ENCODE measurements around the gene TTN.

Gene TTN

DNA sequence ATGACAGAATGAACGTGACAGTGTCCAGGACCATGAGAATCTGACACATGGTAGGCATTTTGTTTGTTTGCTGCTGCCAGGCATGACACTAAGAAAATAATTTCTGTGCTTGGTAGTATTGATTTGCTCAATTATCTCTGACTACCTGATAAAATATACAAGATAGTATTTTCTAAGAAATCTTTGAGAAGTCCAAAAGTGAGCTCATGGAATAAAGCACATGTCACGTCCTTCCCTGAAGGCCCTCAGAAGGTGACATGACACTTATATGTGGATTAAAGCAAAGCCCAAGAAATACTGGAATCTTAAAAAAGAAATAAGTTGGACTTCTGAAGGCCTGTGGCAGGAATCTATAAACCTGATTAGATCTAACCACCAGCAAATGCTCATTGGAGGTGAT, 3.8 kb upstream of the TTN start:
- no peak for DNase-seq

DNA sequence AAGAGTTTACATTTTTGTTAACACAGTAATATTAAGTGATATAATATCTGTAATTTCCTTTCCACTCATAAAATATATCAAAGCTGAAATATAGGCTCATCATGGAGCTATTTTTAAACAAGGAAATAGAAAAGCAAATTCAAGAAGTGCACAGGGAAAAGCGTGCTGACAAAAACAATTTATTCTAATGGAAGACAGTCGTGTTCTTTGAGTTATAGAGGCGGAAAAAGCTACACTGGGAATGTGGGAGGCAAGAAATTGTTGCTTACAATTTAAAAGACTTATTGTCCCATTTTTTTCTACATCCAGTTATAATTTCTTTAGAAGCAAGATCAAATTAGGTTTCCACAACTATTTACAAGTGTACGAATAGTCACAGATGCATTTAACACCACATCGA, 3.2 kb upstream of the TTN start:
- DNase-seq: no peak

DNA sequence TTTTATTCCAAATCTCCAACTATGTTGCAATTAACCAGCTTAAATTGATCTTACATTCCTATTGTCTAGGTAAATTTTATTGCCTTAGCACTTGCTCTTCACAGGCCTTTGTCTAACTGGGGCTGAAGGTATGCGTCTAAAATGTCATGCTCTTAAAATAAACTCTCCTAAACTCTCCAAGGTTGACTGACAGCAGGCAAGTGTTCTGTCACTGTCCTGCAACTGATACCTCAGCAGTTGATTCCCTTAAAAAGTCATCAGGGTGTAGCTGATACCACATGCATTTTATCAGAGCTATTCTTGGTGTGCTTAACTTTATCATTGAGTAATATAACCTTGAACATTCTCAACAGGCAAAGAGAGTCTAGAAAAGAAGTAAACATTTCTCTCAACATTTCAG, 680 bp downstream of the TTN start:
- DNase-seq: no peak

DNA sequence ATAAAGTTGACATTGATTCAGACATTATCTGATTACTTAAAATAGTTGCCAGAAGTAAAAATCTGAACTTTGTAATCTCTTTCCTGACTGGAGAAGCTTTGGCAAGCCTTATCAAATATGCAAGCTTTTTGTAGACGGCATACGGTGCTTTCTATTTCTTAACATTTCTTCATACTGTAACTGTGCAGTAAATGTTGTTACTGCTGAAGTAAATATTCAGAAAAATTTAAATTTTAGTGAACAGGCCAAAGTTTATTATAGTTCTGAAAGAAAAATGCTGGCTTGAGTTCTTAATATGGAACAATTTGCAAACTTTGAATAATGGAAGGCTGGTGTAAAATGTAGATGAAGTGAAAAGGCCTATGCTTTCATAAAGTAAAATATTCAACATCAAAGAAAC, 1.8 kb downstream of the TTN start:
- DNase-seq: no peak

DNA sequence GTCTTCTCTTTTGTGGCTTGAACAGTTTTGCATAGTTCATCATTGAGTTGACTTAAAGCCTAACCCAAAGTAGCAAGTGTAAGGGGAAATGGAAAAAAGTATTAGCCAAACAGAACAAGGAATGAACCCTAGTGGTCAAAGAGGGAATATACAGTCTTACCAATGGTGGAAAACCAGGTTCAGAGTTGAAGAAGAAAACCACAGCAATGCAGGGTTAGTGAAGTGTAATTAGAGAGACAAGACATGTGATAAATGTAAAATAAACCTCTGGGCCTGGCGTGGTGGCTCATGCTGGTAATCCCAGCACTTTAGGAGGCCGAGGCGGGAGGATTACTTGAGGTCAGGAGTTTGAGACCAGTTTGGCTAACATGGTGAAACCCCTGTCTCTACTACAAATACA, 2.4 kb downstream of the TTN start:
- peak; percentile 57 for DNase-seq

DNA sequence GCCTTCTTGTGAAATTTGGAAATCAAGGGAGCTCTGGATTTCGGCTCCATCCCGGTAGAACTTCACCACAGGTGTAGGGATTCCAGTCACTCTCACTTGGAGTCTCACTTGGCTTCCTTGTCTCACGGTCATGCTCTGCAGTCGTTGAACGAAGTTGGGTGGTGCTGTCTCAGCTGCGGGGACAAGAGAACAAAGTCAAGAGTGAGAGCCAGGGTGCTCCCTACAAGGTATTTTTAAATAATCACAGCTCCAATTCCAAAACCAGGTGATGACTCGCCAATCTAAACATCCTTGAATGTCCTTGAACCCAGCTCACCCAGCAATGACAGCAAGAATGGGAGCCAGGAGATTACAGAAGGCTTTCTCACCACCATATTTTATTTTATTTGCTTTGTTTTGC, 6.7 kb downstream of the TTN start:
- DNase-seq: no peak

DNA sequence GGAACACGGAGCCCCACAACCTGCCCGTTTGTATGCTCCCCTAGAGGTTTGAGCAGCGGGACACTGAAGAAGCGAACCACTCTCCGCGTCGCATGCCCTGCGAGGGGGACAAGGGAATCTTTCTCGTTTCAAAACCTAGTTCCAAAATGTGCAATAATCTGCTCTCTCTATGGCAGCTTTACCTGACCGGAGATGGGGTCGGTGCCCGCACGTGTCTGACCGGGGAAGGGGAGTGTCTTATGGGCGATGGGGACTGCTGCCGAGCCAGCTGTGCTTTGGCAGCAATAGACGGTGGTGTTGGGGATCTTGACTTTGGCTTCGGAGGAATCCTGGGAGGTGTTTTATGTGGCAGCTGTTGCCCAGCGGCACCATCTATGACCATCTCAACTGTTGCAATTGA, 7.9 kb downstream of the TTN start:
- DNase-seq: no peak

DNA sequence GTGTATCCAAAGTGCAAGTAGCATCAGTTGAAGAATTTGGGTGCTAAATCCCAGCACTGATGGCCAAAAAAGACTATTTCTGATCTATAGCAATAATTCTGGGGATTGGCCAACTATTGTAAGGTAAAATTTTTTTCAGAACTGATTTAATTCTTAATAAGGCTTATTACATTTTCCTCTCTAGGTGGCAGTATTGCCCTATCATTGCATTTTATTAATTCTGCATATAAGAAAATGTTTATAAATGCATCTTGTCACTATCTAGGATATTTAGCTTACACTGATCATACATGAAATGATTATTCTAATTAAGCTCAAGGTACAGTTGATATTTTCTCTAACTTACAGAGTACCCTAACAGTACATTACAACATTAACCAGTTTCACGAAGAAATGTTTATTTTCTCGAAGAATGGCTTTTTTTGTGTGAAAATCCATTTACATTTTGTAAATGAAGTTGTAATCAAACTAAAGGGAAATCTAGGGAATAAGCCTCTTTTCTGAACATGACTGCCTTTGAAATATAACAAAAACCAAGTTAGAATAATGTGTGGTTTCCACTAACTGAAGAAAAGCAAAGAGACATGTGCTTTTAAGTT, 11.0 kb downstream of the TTN start:
- DNase-seq: peak; percentile 66

DNA sequence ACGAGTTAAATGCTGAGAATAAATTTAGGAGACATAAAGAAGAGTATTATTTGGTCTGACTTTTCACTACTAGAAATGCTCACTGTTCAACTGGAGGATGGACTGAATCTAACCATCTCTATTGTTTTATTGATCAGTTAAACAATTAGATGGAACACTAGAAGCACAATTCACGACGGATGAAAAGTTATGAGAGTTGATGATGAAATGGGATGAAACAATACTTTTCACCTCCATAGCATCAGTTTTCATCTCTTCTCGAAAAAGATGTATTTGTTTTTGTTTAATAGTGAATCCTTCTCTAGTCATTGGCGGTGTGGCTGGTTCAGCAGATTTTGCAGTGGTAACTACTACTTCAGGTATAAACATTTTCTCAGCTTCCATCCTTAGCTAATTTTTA, 19.3 kb downstream of the TTN start:
- no peak for DNase-seq

DNA sequence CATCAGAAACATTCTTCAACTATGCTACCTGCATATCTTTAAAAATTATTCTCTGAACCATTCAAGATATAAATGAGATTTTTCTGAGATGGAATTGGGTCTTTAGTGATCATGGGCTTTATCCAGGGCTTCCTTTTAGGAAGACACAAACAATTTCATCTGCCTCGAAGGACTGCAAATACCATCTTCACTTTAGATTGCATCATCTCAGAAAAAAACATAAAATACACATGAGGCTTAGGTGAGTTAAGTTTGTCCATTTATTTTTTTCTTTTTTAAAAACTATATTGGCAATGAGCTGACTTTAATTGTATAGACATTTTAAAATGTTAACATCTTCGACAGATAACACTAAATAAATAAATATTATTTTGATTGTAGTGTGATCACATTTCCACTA, 20.1 kb downstream of the TTN start:
- DNase-seq: no peak

DNA sequence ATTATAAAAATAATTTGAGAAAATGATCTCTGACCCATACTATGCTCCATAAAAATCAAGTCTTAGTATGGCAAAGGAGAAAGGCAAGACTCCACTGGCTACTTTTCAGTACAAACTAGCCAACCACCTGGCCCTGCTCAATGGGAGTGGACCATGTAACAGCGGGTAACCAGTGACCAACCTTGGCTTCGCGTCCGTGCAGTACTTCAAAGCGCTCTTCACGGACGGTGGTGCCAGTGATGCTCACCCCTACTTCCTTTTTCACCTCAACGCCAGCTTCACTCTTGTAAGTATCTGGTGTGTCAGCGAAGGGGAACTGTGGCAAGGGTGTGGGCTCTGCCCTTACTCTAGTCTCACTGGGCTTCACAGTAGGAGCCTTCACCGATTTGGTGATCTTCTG, 23.3 kb downstream of the TTN start:
- no peak for DNase-seq

DNA sequence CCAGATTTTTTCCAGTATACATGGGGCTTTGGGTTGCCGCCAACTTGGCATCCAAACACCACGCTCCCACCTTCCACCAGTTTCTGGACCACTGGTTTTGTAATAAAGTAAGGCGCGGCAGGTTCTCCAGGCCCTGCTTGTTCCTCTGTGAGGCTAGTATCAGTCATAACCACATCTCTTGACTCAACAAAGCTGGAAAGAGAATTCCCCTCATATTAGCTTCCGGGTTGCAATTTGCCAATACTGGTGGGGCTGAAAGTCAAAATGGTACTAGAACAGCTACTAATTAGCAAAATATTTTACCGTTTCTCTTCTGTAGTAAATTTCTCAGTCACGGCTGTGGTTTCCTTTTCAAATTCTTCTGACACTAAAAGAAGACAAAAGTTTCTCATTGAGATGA, 25.0 kb downstream of the TTN start:
- DNase-seq: no peak

DNA sequence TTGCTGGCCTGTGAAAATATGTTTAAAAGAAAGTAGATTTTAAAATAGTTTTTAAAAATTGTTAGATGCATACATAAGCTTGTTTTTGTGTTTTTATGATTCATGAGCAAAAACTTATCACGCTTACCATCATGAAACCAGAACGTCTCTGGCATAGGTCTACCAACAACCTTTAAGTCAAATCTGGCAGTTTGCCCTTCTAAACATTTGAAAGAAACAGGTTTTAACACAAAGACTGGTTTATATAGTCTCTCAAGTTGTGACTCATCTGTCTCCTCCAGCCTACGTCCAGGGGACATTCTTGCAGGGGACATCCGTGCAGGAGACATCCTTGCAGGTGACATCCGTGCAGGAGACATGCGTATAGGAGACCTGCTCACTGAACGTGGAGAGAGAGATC, 29.6 kb downstream of the TTN start:
- no peak for DNase-seq

DNA sequence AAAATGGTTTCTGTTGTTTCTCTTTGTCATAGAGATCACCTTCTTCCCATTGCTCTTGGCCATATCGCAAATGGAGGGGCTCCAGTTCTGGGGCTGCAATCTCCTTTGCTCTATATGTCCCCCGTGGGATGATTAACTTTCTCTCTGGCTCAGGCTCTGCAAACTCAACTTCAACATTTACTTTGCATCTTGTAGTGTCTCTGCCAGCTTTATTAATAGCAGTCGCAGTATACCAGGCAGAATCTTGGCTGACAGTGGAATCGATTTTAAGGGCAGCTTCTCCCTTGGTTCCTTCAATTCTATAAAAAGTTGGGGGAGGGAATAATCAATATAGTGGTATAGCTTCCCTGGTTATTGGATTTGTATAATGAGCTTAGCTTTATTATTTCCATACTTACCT, 30.5 kb downstream of the TTN start:
- no peak for DNase-seq

DNA sequence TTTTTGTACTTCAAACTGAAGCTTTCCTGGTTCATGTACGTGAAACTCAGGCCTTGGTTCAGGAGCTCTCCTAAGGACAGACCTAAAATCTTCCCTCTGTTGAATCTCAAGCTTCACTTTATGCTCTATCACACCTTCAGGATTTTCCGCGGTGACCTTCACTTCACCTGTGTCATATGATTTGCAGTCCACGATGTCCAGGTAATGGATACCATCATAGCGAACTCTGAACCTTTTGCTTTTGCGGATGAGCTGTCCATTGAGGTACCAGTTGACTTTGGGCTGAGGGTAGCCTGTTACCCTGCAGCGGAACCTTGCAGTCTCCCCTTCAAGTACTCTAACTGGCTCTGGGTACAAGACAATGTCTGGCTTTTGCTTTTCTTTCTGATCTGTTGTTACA, 31.2 kb downstream of the TTN start:
- DNase-seq: no peak

DNA sequence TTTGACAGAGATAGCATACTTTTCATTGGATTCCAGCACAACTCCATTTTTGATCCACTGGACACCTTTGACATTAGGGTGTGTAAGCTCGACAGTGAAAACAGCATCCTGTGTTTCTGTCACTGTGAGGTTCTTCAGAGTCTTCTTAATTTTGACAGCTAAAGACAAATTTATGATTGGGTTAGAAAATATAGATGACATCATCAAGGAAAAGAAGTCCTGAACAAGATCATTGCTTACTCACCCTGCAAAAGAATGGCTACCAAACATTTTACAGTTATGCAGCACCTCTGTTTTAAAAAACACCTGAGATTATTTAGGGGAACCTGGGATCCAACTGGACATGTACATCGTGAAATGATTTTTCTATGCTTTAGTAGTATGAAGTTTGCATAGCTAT, 36.7 kb downstream of the TTN start:
- DNase-seq: no peak

DNA sequence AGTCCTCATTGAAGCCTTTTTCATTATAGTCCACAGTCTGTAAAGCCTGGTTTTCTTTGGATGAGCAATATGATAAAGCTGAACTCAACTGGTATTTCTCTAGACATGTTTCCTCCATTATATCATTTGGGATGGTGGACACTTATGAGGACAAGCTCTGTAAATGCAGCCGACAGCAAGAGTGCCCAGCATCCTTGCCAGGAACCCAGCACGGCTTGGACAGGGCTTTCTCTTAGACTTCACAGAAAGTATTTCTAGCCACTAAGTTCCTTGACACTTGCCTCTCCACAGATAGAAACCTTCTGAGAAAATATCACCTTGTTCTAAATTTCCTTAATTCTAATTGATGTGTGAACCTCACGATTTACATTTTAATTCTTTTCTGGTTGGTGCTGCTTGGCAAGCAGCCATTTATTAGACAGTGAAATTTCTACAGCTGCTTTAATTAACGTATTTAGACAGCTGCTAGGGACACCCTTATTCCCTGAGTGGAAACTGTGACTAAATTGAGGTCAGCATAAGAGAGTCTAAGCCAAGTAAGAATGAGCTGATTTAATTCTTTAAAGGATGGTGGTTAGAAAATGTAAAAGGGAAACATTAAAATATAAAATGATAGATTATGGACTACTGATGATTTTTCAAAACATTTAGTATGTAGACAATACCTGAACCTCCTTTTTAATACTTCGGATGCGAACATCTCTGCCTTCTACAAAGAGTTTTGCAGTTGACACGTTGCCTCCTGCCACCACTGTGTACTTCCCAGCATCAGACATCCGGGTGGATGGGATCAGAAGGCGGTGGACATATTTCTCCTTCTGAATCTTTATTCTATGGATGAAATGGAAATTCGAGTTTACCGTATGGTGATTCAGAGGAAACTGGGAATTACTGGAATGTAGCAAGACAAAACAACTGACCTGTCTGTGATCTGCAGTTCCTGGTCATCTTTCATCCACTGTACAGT, 39.8 kb downstream of the TTN start:
- DNase-seq: no peak

DNA sequence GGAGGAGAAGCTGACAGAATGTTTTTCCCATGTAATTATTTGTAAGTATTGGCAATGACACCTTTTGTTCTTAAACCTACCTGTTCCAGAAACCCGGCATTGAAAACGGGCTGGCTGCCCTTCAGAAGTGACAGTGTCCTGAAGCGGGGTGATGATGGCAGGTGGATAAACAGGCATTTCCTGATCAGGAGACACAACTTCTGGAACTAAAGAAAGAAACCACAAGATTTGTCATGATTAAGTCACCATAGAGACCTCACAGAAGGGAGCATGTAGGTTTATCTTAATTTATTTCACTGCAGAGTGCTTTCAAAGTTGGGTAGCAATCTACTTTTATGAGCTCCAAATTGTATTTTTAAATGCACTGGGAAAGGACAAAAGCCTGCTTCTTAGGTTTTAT, 43.1 kb downstream of the TTN start:
- DNase-seq: no peak

DNA sequence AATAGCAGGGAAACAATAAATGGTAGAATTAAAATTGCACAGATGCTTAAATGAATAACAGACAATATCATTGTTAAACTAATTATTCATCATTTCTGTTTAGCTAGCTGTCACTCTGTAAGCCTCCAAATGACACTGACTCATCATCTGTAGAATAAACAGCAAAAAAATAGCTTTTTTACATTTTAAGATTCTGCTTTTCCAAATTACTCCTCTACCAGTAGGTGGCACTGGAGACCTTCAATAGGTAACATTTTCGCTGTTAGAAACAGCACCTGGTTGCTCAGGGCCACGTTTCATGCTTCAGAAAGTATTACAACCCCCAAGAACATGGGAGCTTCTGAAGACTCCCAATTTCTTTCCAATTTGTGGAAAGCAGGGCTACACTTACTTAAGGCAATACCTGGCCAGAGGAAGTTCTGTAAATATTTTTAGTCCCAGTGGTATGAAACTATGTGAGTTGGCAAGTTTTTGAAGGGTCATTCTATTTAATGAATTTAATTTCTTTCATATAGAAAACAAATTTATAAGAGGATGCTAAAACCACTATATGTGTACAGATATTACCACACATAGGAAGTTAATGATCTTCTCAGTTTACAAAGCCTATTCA, 45.4 kb downstream of the TTN start:
- peak; percentile 80 for DNase-seq

DNA sequence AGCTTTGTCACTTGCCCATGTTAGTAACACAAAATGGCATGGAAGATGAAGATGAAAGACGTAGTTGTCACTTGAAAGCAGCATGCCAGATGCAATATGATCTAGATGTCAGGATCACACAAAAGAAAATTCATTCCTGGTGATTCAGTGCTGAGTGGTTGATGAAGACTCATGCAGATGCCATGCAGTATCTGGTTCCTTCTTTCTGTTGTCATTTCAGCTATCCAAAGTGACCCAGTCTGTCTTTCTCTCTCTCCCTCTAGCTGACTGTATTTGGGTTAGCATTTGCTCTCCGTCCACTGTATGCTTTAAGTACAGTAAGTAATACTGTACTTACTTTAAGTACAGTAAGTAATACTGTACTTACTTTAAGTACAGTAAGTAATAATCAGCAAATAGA, 50.4 kb downstream of the TTN start:
- DNase-seq: no peak

DNA sequence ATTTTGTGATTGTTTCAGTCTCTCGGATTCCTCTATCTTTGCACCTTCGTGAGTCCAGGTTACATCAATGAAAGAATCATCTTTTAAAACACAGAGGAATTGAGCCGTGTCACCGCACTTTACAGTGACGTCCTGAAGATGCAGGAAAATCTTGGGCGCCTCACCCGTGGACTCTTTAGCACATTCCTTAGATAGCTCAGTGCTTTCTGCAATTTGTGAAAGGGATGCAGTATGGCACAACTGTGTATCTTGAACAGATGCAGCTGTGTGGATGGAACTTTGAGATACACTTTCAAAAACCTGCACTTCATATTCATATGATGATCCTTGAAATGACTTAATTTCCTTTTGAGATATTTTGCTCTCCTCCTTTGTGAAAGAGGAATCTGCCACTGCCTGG, 50.9 kb downstream of the TTN start:
- DNase-seq: no peak

DNA sequence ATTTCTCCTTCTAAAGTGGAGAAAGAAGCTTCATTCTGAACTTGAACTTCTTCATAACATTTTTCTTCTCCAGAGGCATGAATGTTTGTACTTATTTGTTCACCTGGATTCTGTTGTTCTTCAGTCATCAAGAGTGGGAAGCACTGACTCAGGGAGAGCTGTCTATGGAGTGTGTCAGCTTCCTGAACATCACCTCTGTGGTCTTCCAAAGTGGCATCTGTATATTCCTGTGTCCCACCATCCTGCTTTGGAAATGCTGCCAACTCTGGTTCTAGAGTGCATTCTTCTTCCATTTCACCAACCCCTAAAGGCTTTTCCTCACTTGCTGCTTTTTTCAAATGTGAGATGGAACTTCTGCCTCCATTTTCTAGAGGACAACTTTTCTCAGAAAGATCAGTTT, 59.5 kb downstream of the TTN start:
- DNase-seq: no peak

DNA sequence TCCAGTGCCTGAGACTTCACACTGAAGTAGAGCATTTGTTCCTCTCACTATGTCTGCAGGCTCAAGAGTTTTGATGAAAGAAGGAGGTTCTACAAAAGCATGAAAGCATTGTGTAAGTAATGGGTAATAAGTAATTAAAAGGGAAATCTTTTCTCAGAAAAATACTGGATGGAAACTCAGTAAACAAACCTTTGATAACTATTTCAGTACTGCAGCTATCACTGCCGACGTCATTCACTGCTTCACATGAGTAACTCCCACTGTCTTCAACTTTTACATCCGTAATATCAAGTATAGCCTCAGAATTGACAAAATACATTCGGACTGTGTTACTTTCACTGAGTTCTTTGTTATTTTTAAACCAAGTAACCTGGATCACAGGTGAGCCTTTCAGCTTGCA, 72.7 kb downstream of the TTN start:
- DNase-seq: no peak

DNA sequence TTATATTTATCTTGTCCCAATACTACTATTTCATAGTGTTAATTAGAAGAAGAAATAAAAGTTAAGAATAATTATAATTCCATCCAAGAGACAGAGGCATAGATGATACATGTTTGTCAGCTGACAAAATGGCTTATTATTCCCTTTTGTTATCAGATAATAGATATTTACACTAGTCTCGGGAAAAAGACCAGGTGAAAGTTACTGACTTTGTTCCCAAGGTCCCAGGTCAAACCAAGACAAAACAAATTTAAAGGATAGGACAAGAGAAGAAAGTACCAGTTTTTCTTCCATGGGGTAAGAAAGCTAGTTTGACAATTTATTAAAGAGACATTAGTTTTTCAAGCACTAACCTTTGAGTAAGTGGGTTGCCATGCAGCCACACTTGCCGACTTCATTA, 73.2 kb downstream of the TTN start:
- no peak for DNase-seq
